Effector CD4-positive, alpha-beta T cell (primary cell): Measurements from ENCODE around the gene TRMT6.
A peak's percentile ranks its signal among the peaks of the same experiment; 100 is the strongest.

Experiments
- DNase-seq: peaks from one replicate; pipeline ENCODE4 v3.0.0-alpha.2; 2020
- total RNA-seq: gene quantifications from one replicate; lab custom pipeline; 2026; lab: John Stamatoyannopoulos, UW

The TRMT6 gene
- 52.7 reads per million, percentile 69 among the genes with 10 or more reads in this experiment for total RNA-seq

GRCh38 chr20:5950271-5951031 lies at the start of gene TRMT6, which contains the start of gene MCM8:
Gene TRMT6 (minus strand): TSS chr20:5950533. CDS start chr20:5950405, 128 bp downstream.
Gene MCM8 (plus strand): TSS chr20:5950652. CDS start chr20:5952016, 1,364 bp downstream.
- peak; percentile 94 for DNase-seq

- no peak for DNase-seq
Observed at GRCh38 chr20:5999783-6000182, 49.5 kb upstream of the TRMT6 start.

GRCh38 chr20:5996765-5997164 lies 46.4 kb upstream of the TRMT6 start:
- peak; percentile 17 for DNase-seq

GRCh38 chr20:5991623-5992441 lies 41.5 kb upstream of the TRMT6 start:
- no peak for DNase-seq

- DNase-seq = no peak
Observed at GRCh38 chr20:5990946-5991345, 40.6 kb upstream of the TRMT6 start.

- no peak for DNase-seq
Observed at GRCh38 chr20:5989539-5989938, 39.2 kb upstream of the TRMT6 start.

- DNase-seq = no peak
Observed at GRCh38 chr20:5987383-5987782, 37.0 kb upstream of the TRMT6 start.

- DNase-seq = no peak
Observed at GRCh38 chr20:5980720-5981538, 30.6 kb upstream of the TRMT6 start.

GRCh38 chr20:5979801-5980200 lies 29.5 kb upstream of the TRMT6 start:
- DNase-seq = no peak

GRCh38 chr20:5977975-5978374 lies 27.6 kb upstream of the TRMT6 start:
- DNase-seq = no peak

- DNase-seq = no peak
Observed at GRCh38 chr20:5977223-5977622, 26.9 kb upstream of the TRMT6 start.

- DNase-seq = no peak
Observed at GRCh38 chr20:5975778-5976177, 25.4 kb upstream of the TRMT6 start.

- no peak for DNase-seq
Observed at GRCh38 chr20:5974531-5974930, 24.2 kb upstream of the TRMT6 start.

- DNase-seq = no peak
Observed at GRCh38 chr20:5973971-5974370, 23.6 kb upstream of the TRMT6 start.

GRCh38 chr20:5973172-5973571 lies 22.8 kb upstream of the TRMT6 start:
- DNase-seq = no peak

- no peak for DNase-seq
Observed at GRCh38 chr20:5971203-5971602, 20.9 kb upstream of the TRMT6 start.

GRCh38 chr20:5970381-5970780 lies 20.0 kb upstream of the TRMT6 start:
- DNase-seq = no peak

GRCh38 chr20:5969940-5970339 lies 19.6 kb upstream of the TRMT6 start:
- DNase-seq = no peak

- DNase-seq = no peak
Observed at GRCh38 chr20:5969348-5969935, 19.1 kb upstream of the TRMT6 start.

- DNase-seq = no peak
Observed at GRCh38 chr20:5968462-5968861, 18.1 kb upstream of the TRMT6 start.

GRCh38 chr20:5967469-5967868 lies 17.1 kb upstream of the TRMT6 start:
- no peak for DNase-seq

GRCh38 chr20:5949943-5950270 lies 426 bp downstream of the TRMT6 start:
- DNase-seq = no peak

GRCh38 chr20:5947276-5947675 lies 3.1 kb downstream of the TRMT6 start:
- no peak for DNase-seq
